Thoracic aorta (tissue), 2 donors: ENCODE measurements around the gene SIGLEC12. TPM values are rescaled to one million over a fixed set of nuclear protein-coding genes. Genes with fewer than 3 reads are reported as not detected.

Source experiments
- ATAC-seq: fragments of 150-250 bp; one replicate; pipeline ENCODE4 v1.8.0; 2017; ENCODE audit warnings: low read depth; ENCODE audit not compliant: insufficient number of reproducible peaks, low FRiP score
- DNase-seq: peaks from one replicate; pipeline ENCODE4 v3.0.0-alpha.2; 2020; ENCODE audit warnings: low spot score
- H3K27ac ChIP-seq, 2 donors: fragments of 200-600 bp; sonication (generic); 1 replicate in 1 of 2; 2 replicates in 1 of 2; pipeline ENCODE4 v1.5.1; 2016; ENCODE audit warnings: mild to moderate bottlenecking in 2 of 2, moderate library complexity in 2 of 2
- H3K27me3 ChIP-seq: fragments of 200-600 bp; sonication (generic); replicated peaks from 2 replicates; pipeline ENCODE4 v1.6.0; 2016; ENCODE audit warnings: mild to moderate bottlenecking; ENCODE audit not compliant: insufficient read depth
- H3K36me3 ChIP-seq: fragments of 200-600 bp; sonication (generic); one replicate; pipeline ENCODE4 v1.5.1; 2016
- H3K4me1 ChIP-seq, 2 donors: fragments of 200-600 bp; sonication (generic); 1 replicate in 1 of 2; 2 replicates in 1 of 2; pipeline versions ENCODE4 v1.5.1 to v1.6.0; 2016; ENCODE audit warnings: low read depth in 2 of 2, mild to moderate bottlenecking in 1 of 2; ENCODE audit not compliant: control insufficient read depth in 1 of 2
- H3K4me3 ChIP-seq: fragments of 200-600 bp; sonication (generic); 2 replicates; pipeline ENCODE4 v1.5.1; 2016; ENCODE audit warnings: mild to moderate bottlenecking
- H3K9me3 ChIP-seq: fragments of 200-600 bp; sonication (generic); 2 replicates; pipeline ENCODE4 v1.5.1; 2016
- total RNA-seq, 2 donors: library from RNA; depleted of rRNA; stranded (reverse); fragments of >200 nt; gene quantifications; one replicate each; pipeline versions ENCODE4 v1.1.0 to v1.2.3, GENCODE V29; 2016
- TF ChIP-seq, protein P1 (sequence below): fragments of 200-600 bp; sonication (generic); IDR thresholded peaks from one replicate; pipeline ENCODE4 v1.5.1; 2019; ENCODE audit warnings: antibody characterized with exemption

The SIGLEC12 gene
- total RNA-seq, 2 donors from 2014 or later, result 2.2 TPM; not detected in 1

DNA sequence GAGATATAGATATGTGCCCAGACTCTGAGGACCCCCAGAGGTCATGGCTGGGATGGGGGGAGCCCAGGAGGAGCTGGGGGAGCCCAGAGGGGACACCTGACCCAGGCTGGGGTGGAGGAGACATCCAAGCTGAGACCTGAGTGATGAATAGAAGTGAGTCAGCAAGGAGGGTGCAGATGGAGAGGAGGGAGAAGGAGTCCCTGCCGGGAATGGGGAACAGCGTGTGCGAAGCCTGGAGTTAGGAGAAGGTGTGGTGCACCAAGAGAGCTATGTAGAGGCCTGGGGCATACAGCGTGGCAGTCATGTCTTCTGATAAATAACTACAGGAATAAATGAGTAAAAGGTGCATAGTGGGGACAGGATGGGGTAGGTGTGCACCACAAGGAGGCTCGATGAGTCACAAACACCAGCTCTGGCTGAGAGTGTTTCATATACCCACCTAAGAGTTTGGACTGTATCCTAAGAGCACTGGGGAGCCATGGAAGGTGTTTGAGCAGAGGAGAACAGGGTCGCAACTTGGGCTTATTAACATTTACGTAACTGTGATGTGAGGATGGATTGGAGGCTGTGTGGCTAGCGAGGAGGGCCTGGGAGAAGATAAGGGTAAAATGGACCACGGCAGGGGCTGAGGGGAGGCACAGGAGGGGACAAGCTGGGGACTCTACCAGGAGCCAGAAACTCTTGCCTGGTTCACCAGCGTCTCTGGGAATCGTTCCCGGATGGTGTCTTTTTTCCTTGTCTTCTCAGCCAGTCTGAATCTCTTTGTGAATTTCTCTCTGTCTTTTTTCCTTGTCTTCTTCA is 21.9 kb downstream of the SIGLEC12 start:
- Histone ChIP-seq H3K4me1 (no peaks in the 10 kb centered on the region), H3K27me3 (no peaks in the 10 kb centered on the region), H3K4me3 (no peak overlapping the region), H3K9me3 (no peaks in the 10 kb centered on the region), H3K36me3 (no peaks in the 10 kb centered on the region), H3K27ac (no peak overlapping the region)
- TF ChIP-seq, protein P1, sequence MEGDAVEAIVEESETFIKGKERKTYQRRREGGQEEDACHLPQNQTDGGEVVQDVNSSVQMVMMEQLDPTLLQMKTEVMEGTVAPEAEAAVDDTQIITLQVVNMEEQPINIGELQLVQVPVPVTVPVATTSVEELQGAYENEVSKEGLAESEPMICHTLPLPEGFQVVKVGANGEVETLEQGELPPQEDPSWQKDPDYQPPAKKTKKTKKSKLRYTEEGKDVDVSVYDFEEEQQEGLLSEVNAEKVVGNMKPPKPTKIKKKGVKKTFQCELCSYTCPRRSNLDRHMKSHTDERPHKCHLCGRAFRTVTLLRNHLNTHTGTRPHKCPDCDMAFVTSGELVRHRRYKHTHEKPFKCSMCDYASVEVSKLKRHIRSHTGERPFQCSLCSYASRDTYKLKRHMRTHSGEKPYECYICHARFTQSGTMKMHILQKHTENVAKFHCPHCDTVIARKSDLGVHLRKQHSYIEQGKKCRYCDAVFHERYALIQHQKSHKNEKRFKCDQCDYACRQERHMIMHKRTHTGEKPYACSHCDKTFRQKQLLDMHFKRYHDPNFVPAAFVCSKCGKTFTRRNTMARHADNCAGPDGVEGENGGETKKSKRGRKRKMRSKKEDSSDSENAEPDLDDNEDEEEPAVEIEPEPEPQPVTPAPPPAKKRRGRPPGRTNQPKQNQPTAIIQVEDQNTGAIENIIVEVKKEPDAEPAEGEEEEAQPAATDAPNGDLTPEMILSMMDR, result no peak
- no peak for DNase-seq
- no peak for ATAC-seq

DNA sequence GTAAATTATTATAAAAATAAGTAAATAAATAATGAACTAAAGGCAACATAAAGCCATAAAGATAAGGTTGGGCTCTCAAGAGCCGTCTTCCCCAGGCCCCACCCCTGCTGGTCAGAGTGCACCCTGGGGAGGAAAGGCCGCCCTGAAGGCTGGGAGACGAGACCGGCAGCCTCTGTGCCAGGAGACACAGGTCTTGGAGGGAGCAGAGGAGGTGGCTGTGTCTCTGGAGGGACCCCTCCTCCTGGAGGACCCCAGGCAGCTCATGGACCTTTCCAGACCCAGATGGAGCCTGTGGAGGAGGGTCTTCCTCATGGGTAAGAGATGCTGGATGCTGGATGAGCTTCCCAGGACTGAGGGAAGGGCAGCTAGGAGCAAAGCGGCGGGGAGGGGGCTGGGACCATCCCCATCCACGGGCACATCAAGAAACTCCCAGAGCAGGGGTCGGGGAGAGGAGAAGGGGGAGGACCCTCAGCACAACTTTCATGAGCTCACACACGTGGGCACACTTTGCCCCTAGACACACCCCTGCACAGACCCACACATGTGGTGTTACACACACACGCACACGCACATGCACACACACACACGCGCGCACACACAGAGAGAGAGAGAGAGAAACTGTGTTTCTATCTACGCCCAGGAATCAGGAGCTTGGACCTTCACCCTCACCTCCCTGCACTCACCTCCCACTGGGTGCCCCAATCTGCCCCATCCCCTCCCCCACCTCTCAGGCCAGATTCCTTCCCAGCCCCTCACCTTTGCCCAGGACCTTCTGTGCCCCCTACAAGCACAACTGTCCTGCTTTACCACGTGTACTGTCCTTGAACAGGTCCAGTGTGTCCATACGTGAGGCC is 23.0 kb downstream of the SIGLEC12 start, which contains the start of gene CEACAM18:
Gene CEACAM18, plus strand, starts transcription at position 159 of the 854 bp plus-strand sequence.
- no peak for DNase-seq
- TF ChIP-seq, protein P1, result no peak
- no peaks in the 10 kb centered on the region for H3K27me3 ChIP-seq
- no peaks in the 10 kb centered on the region for H3K9me3 ChIP-seq
- H3K27ac ChIP-seq, result no peak within 1 kb of the TSS
- H3K4me3 ChIP-seq, result no peak within 1 kb of the TSS
- no peak for ATAC-seq
- H3K4me1 ChIP-seq, result no peaks in the 10 kb centered on the region
- no peaks in the 10 kb centered on the region for H3K36me3 ChIP-seq

DNA sequence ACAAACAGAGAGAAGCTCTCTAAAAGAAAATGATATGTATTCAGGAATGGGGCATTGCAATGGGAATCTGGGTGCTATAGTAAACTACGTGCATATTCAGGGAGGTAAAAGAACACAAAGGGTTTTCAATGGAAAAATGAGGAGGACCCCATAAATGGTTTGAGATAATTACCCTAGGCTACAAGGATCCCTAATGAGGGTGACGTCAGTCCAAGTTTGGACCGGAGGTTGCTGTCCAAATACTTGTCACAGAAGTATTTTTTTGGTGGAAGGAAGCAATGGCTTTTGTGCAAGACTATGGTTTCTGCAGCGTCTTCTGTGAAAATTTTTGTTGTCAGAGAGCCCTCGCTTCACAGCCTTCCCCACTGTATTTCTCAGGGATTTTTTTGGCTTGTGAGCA is 24.3 kb downstream of the SIGLEC12 start:
- Histone ChIP-seq H3K9me3 (no peaks in the 10 kb centered on the region), H3K27me3 (no peaks in the 10 kb centered on the region), H3K4me3 (no peak overlapping the region), H3K36me3 (no peaks in the 10 kb centered on the region), H3K27ac (no peak overlapping the region), H3K4me1 (no peaks in the 10 kb centered on the region)
- TF ChIP-seq, protein P1, result no peak
- DNase-seq, result no peak
- no peak for ATAC-seq

DNA sequence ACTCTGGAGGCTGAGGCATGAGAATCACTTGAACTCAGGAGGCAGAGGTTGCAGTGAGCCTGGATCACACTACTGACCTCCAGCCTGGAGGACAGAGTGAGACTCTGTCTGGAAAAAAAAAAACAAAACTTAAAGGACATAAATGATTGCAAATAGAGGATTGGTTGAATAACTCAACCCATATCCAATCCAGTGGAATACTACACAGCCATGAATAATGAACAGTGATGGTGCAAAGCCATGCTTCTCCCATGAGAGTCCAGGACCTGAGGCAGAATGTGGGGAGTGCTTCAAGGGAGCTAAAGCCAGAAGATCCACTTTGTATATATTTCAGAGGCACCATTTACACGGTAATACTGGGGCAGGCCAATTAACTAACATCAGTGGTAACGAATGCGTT is 25.4 kb downstream of the SIGLEC12 start:
- H3K27me3 ChIP-seq, result no peaks in the 10 kb centered on the region
- no peak overlapping the region for H3K27ac ChIP-seq
- TF ChIP-seq, protein P1, result no peak
- no peaks in the 10 kb centered on the region for H3K36me3 ChIP-seq
- DNase-seq (no peak), ATAC-seq (no peak)
- H3K4me1 ChIP-seq, result no peaks in the 10 kb centered on the region
- H3K9me3 ChIP-seq, result no peaks in the 10 kb centered on the region
- no peak overlapping the region for H3K4me3 ChIP-seq
